H1 (cell line): ENCODE results near the gene TMEM187. TPM values are rescaled to one million over a fixed set of nuclear protein-coding genes. Genes with fewer than 3 reads are reported as not detected.

Source experiments
- CTCF ChIA-PET: fragments of 300-600 bp; sonication (Branson Sonifier 250); formaldehyde crosslinking; loops from one replicate; lab custom pipeline; 2021; ENCODE audit not compliant: partially characterized antibody; lab: Charles Lee
- POLR2A ChIA-PET: fragments of 300-600 bp; sonication (Branson Sonifier 250); formaldehyde crosslinking; loops from one replicate; lab custom pipeline; 2021; ENCODE audit warnings: inconsistent platforms; ENCODE audit not compliant: partially characterized antibody; lab: Charles Lee
- DNase-seq, 2 experiments: peaks; one replicate each; pipeline versions ENCODE4 v3.0.0 to v3.0.0-alpha.2; 2010 to 2022; ENCODE audit warnings: low spot score in 2 of 2, low read depth in 1 of 2, mixed read lengths in 1 of 2
- FAIRE-seq: peaks from 2 replicates; lab custom pipeline; 2011; peaks lifted over from hg19 to GRCh38; lab: Jason Lieb, UNC
- H2AFZ ChIP-seq: 2 replicates; pipeline ENCODE4 v1.8.1; 2012; ENCODE audit warnings: low read length, inconsistent platforms
- H2AK5ac ChIP-seq: 2 replicates; pipeline ENCODE4 v1.6.1; 2013; ENCODE audit warnings: low read depth, low read length
- H2BK120ac ChIP-seq: replicated peaks from 2 replicates; pipeline ENCODE3; 2013; ENCODE audit warnings: low read depth, low read length, inconsistent platforms
- H2BK12ac ChIP-seq: 2 replicates; pipeline ENCODE4 v1.6.1; 2013; ENCODE audit warnings: low read depth, low read length
- H2BK15ac ChIP-seq: 2 replicates; pipeline ENCODE4 v1.6.1; 2013; ENCODE audit warnings: low read length
- H2BK20ac ChIP-seq: 2 replicates; pipeline ENCODE4 v1.6.1; 2013; ENCODE audit warnings: low read length
- H2BK5ac ChIP-seq: 2 replicates; pipeline ENCODE4 v1.6.1; 2013; ENCODE audit warnings: low read depth, low read length
- H3K14ac ChIP-seq: 2 replicates; pipeline ENCODE4 v1.6.1; 2013; ENCODE audit warnings: inconsistent platforms; ENCODE audit not compliant: insufficient read length
- H3K18ac ChIP-seq: 2 replicates; pipeline ENCODE4 v1.6.1; 2013; ENCODE audit warnings: low read length; ENCODE audit errors: extremely low read depth
- H3K23ac ChIP-seq: 2 replicates; pipeline ENCODE4 v1.6.1; 2013; ENCODE audit warnings: inconsistent platforms; ENCODE audit not compliant: insufficient read length
- H3K23me2 ChIP-seq: 2 replicates; pipeline ENCODE4 v1.6.1; 2013; ENCODE audit warnings: low read depth, low read length
- H3K27ac ChIP-seq: 2 replicates; pipeline ENCODE4 v1.6.1; 2011; ENCODE audit warnings: low read depth, low read length, inconsistent platforms
- H3K27me3 ChIP-seq, 4 experiments: replicated peaks in 1 of 4; 1 replicate in 1 of 4; 2 replicates in 3 of 4; pipeline versions ENCODE4 v1.6.1 to v1.8.1; 2011 to 2013; ENCODE audit warnings: low read length in 3 of 4, mild to moderate bottlenecking in 3 of 4, inconsistent platforms in 2 of 4, mixed read lengths in 2 of 4, moderate library complexity in 1 of 4; ENCODE audit not compliant: control insufficient read depth in 3 of 4, insufficient read depth in 3 of 4; ENCODE audit errors: extremely low read depth in 1 of 4
- H3K36me3 ChIP-seq, 4 experiments: 2 replicates each; pipeline versions ENCODE4 v1.6.1 to v1.8.1; 2011 to 2013; ENCODE audit warnings: mild to moderate bottlenecking in 4 of 4, low read length in 3 of 4, moderate library complexity in 2 of 4, control low read depth in 1 of 4, inconsistent platforms in 1 of 4; ENCODE audit not compliant: insufficient read depth in 4 of 4, control insufficient read depth in 2 of 4
- H3K4ac ChIP-seq: replicated peaks from 2 replicates; pipeline ENCODE3; 2013; ENCODE audit warnings: low read length, low read depth, mixed read lengths, inconsistent platforms; ENCODE audit not compliant: insufficient read length
- H3K4me1 ChIP-seq, 4 experiments: replicated peaks in 1 of 4; 1 replicate in 1 of 4; 2 replicates in 3 of 4; pipeline versions ENCODE4 v1.6.1 to v1.8.1; 2011 to 2013; ENCODE audit warnings: low read length in 3 of 4, inconsistent platforms in 2 of 4, mixed read lengths in 1 of 4; ENCODE audit not compliant: insufficient read depth in 4 of 4, control insufficient read depth in 3 of 4
- H3K4me2 ChIP-seq, 2 experiments: 2 replicates each; pipeline versions ENCODE4 v1.6.1 to v1.8.1; 2011 to 2013; ENCODE audit warnings: low read depth in 2 of 2, low read length in 2 of 2, control low read depth in 1 of 2, inconsistent platforms in 1 of 2, mild to moderate bottlenecking in 1 of 2; ENCODE audit not compliant: insufficient read depth in 1 of 2
- H3K4me3 ChIP-seq, 4 experiments: fragments of 200-600, 300-600 bp in 1 of 4; sonication (generic), shearing (Covaris generic), sonication (Bioruptor Twin) in 1 of 4; 2 replicates each; pipeline versions ENCODE4 v1.5.1 to v1.8.1; 2011 to 2016; ENCODE audit warnings: low read length in 4 of 4, low read depth in 3 of 4, control low read depth in 2 of 4, inconsistent platforms in 2 of 4, mild to moderate bottlenecking in 2 of 4, mixed read lengths in 1 of 4, moderate library complexity in 1 of 4; ENCODE audit not compliant: insufficient read depth in 2 of 4; ENCODE audit errors: extremely low read depth in 1 of 4
- H3K56ac ChIP-seq: replicated peaks from 2 replicates; pipeline ENCODE3; 2013; ENCODE audit warnings: low read depth, mild to moderate bottlenecking, mixed read lengths, low read length, inconsistent platforms; ENCODE audit not compliant: insufficient read length
- H3K79me1 ChIP-seq: 2 replicates; pipeline ENCODE4 v1.6.1; 2013; ENCODE audit warnings: low read depth, low read length, control low read depth
- H3K79me2 ChIP-seq, 2 experiments: 2 replicates each; pipeline versions ENCODE4 v1.6.1 to v1.8.1; 2012 to 2013; ENCODE audit warnings: low read length in 2 of 2, mild to moderate bottlenecking in 2 of 2, inconsistent platforms in 1 of 2; ENCODE audit not compliant: insufficient read depth in 2 of 2, control insufficient read depth in 1 of 2
- H3K9ac ChIP-seq, 4 experiments: replicated peaks in 1 of 4; 1 replicate in 1 of 4; 2 replicates in 3 of 4; pipeline versions ENCODE4 v1.6.1 to v1.8.1; 2011 to 2013; ENCODE audit warnings: low read depth in 3 of 4, low read length in 3 of 4, control low read depth in 2 of 4, mild to moderate bottlenecking in 2 of 4, moderate library complexity in 2 of 4, inconsistent platforms in 1 of 4; ENCODE audit errors: extremely low read depth in 1 of 4
- H3K9me3 ChIP-seq, 2 experiments: 2 replicates each; pipeline versions ENCODE4 v1.6.1 to v1.8.1; 2012 to 2013; ENCODE audit warnings: mild to moderate bottlenecking in 2 of 2, moderate library complexity in 2 of 2, control low read depth in 1 of 2, inconsistent platforms in 1 of 2, low read depth in 1 of 2, low read length in 1 of 2, mixed read lengths in 1 of 2; ENCODE audit not compliant: insufficient read depth in 2 of 2
- H4K20me1 ChIP-seq, 2 experiments: replicated peaks in 1 of 2; 2 replicates each; pipeline versions ENCODE3 to v1.8.1; 2011 to 2013; ENCODE audit warnings: inconsistent platforms in 2 of 2, low read length in 2 of 2, mild to moderate bottlenecking in 1 of 2; ENCODE audit not compliant: insufficient read depth in 2 of 2, control insufficient read depth in 1 of 2
- H4K5ac ChIP-seq: 2 replicates; pipeline ENCODE4 v1.6.1; 2013; ENCODE audit warnings: low read length, low read depth, mixed read lengths, inconsistent platforms; ENCODE audit not compliant: insufficient read length
- H4K8ac ChIP-seq: 2 replicates; pipeline ENCODE4 v1.8.0; 2013; ENCODE audit warnings: mild to moderate bottlenecking, moderate library complexity, low read length, inconsistent platforms; ENCODE audit not compliant: insufficient read depth; ENCODE audit errors: extremely low read depth
- H4K91ac ChIP-seq: replicated peaks from 2 replicates; pipeline ENCODE3; 2013; ENCODE audit warnings: low read length, mixed read lengths, inconsistent platforms; ENCODE audit not compliant: insufficient read length
- EP300 ChIP-seq, 2 experiments: IDR thresholded peaks; 1 replicate in 1 of 2; 2 replicates in 1 of 2; pipeline ENCODE4 v1.6.1; 2011 to 2012; ENCODE audit warnings: low read depth in 2 of 2, low read length in 2 of 2, mild to moderate bottlenecking in 2 of 2, borderline replicate concordance in 1 of 2, inconsistent platforms in 1 of 2, moderate library complexity in 1 of 2
- POLR2A ChIP-seq, 2 experiments: IDR thresholded peaks; 1 replicate in 1 of 2; 2 replicates in 1 of 2; pipeline ENCODE4 v1.6.1; 2011; ENCODE audit warnings: low read depth in 2 of 2, low read length in 2 of 2, mild to moderate bottlenecking in 2 of 2; ENCODE audit errors: control extremely low read depth in 1 of 2
- SIRT6 ChIP-seq: IDR thresholded peaks from one replicate; pipeline ENCODE4 v1.7.1; 2012; ENCODE audit warnings: low read length, inconsistent platforms
- WGBS, 2 experiments: shearing (Covaris generic) in 1 of 2; methylation state at CpG; one replicate each; pipeline versions ENCODE4 v1.1.6 to v1.1.7; 2013 to 2015; ENCODE audit warnings: low lambda C conversion rate in 2 of 2, mixed read lengths in 2 of 2, inconsistent platforms in 1 of 2, low coverage in 1 of 2, missing lambda C conversion rate in 1 of 2; ENCODE audit not compliant: insufficient replicate concordance in 2 of 2, insufficient coverage in 1 of 2, insufficient read length in 1 of 2; ENCODE audit errors: extremely low coverage in 1 of 2, missing lambda C conversion rate in 1 of 2; 5-methylcytosine and 5-hydroxymethylcytosine counted together
- polyA plus RNA-seq, 7 experiments: library from polyadenylated mRNA; depleted of rRNA in 3 of 7; stranded (reverse) in 5 of 7; unstranded in 2 of 7; fragments of >200 nt in 5 of 7; fragments of 200-250 nt in 2 of 7; gene quantifications; 1 replicate in 5 of 7; 2 replicates in 1 of 7; 4 replicates in 1 of 7; pipeline versions ENCODE4 v1.2.1 to v1.2.3, GENCODE V29; 2011 to 2013; ENCODE audit warnings: missing spikeins in 2 of 7, mixed read lengths in 2 of 7
- total RNA-seq: library from RNA; stranded (reverse); fragmentation: NEBNext Ultra II Directional; extraction: Animal tissue kit (Norgen Biotek cat#: 25700); gene quantifications from 2 replicates; pipeline ENCODE4 v1.2.1, GENCODE V29; 2021

Gene TMEM187
- total and polyA plus RNA-seq, 2 of the 8 experiments (the other 6 are each of a cell fraction or from before 2014, with no cell fraction given), result 5.0 to 14.5 TPM

DNA sequence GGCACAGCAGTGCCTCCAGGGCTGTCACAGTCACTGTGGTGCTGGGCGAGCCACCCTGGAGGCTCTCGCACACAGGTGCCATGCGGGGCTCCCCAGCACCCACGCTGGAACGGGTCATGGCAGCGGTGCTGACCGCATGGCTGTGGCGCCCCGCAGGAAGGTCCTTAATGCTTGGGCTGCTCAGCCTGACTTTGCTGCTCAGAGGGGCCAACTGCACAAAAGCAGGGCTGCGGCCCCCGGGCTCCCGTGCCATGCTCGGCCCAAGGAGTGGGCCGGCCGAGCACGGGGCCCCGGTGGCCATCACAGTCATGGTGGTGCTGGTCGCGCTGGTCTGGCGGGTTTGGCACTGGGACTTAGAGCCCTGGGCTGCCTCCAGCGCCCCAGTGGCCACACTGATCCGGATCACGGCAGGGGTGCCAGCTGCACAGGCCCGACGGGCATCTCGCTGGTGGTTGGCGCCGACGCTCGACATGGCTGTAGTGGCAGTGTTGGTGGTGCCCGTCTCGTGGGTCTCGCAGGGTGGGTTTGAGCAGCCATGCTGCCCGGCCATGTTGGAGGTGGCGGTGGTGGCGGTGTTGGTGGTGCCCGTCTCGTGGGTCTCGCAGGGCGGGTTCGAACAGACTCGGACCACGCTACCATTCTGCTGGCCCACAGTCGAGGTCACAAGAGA, 17.9 kb upstream of the TMEM187 start:
- H4K20me1 ChIP-seq, result peaks cover 2 to 6% of the 10 kb centered on the region in 2 experiments
- H3K4me1 ChIP-seq, result 0 out of 7 replicates have a peak, but pooled peaks cover 0 to 5% (median 0%) of the 10 kb centered on the region in 4 experiments
- no peak overlapping the region for H2AK5ac ChIP-seq
- no peaks in the 10 kb centered on the region for H3K9me3 ChIP-seq
- no peaks in the 10 kb centered on the region for H3K79me2 ChIP-seq
- ChIA-PET CTCF (no interaction called here), POLR2A (interaction anchor here (5.0 kb wide), 1 partner anchor 13 kb away, joined by 26 read pairs; no protein-coding TSS in a partner anchor)
- TF ChIP-seq EP300 (IDR thresholded peaks at IDR 0.05; ENCODE audit: borderline replicate concordance in 1 of 2, low read depth in 2 of 2, low read length in 2 of 2) (no peak), POLR2A (IDR thresholded peaks at IDR 0.05; ENCODE audit: control extremely low read depth in 1 of 2, low read depth in 2 of 2, low read length in 2 of 2) (no peak), SIRT6 (no peak)
- H3K56ac ChIP-seq, result no peak overlapping the region
- H2BK15ac ChIP-seq, result no peak overlapping the region
- H3K9ac ChIP-seq, result no peak overlapping the region
- no peaks in the 10 kb centered on the region for H3K23me2 ChIP-seq
- H3K79me1 ChIP-seq, result no peaks in the 10 kb centered on the region
- H3K27ac ChIP-seq, result no peak overlapping the region
- H3K36me3 ChIP-seq, result peaks cover 26 to 93% (median 60%) of the 10 kb centered on the region in 4 experiments; a peak in 7 of 8 replicates
- H4K5ac ChIP-seq, result no peak overlapping the region
- no peak overlapping the region for H4K8ac ChIP-seq
- DNase-seq (no peak), FAIRE-seq (no peak)
- H3K23ac ChIP-seq, result no peak overlapping the region
- no peak overlapping the region for H3K14ac ChIP-seq
- H3K4me3 ChIP-seq, result no peak overlapping the region
- H2AFZ ChIP-seq, result no peak overlapping the region
- no peak overlapping the region for H2BK20ac ChIP-seq
- no peak overlapping the region for H3K4me2 ChIP-seq
- no peak overlapping the region for H3K4ac ChIP-seq
- no peak overlapping the region for H2BK5ac ChIP-seq
- WGBS, 2 experiments, result 96% methylated on average over 13 of the region's 44 CpGs; no CpG with 5 or more reads in 1 of the 2 experiments
- no peak overlapping the region for H2BK120ac ChIP-seq
- no peak overlapping the region for H4K91ac ChIP-seq
- no peaks in the 10 kb centered on the region for H3K27me3 ChIP-seq
- H3K18ac ChIP-seq, result no peak overlapping the region
- no peak overlapping the region for H2BK12ac ChIP-seq
